Activated T-helper 9 cell treated with anti-CD3 and anti-CD28 coated beads, Interleukin-2, amount 50 U/mL, for 16 hours (primary cell): ENCODE data around the gene PPIH.
"Not testable (repeated sequence)": the region's sequence is repeated elsewhere in the genome, so short reads cannot be mapped to it uniquely, and the experiment has no call there.

Source experiments
- DNase-seq: peaks from one replicate; pipeline ENCODE4 v3.0.0-alpha.2; 2020; ENCODE audit warnings: low read depth

Gene PPIH

GRCh38 chr1:42682484-42682738 lies 24.2 kb downstream of the PPIH start:
- DNase-seq: not testable (repeated sequence)

- peak; percentile 50 for DNase-seq
Measured at GRCh38 chr1:42682739-42683531, 24.7 kb downstream of the PPIH start.

DNA sequence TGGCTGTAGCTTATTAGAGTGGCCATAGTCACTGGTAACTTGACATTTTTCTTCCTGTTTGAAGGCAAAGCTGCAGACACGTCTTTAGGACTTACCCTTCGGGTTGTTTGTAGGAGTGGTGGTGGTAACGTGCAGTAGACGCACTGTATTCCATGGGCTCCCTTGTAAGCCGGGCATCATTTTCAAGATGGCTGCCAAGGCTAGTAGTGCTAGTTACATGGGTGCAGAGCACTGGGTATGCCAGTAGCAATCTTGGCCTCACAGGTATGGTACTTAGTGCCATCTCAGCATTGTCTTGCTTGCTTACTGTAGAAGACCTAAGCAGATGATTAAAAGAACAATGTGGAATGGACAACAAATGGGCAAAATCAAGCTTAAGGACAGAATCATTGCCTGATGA lies 25.9 kb downstream of the PPIH start:
- DNase-seq: no peak

GRCh38 chr1:42686418-42686817 lies 28.2 kb downstream of the PPIH start:
- DNase-seq: no peak

DNA sequence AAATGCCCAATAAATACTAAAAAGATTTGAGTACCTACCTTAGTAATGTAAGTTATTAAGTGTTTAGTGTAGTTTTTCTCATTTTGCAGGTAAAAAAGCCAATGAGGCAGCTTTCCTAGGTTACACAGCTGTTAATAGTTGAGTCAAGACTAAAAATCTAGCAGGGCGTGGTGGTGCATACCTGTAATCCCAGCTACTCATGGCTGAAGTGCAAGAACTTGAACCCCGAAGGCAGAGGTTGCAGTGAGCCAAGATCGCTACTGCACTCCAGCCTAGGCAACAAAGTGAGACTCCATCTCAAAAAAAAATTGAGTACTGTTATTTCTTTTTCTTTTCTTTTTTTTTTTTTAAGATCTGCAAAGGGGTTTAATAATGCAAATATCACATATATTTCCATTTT lies 31.7 kb downstream of the PPIH start:
- no peak for DNase-seq

DNA sequence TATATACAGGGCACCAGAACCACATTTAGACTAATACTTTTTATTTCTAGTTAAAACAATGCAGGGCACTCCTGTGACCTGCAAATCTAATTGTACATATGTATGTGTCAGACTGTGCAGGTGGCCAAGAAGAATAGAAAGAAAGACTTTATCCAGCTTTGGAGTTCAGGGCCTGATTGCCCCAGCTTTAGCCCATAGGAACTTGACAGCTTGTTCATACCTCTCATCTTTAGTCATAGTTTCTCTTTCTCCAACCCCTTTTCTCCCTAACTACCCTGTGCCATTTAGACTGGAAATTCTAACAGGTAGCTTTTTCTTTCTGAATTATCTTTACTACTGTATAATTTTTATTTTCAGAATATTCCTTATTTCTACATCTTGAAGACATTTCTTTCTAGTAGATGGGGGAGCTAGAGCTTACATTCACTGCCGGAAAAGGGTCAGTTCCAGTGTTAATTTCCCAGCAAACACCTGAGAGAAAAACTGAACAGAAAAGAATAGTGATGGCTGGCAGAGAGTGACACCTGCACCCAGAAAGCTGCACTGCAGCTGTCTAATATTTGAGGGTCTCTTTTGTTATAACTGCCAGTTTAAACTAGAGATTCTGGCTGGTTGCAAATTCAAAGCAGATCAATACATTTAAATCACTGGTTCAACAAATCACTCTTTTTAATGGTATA lies 32.4 kb downstream of the PPIH start:
- no peak for DNase-seq

DNA sequence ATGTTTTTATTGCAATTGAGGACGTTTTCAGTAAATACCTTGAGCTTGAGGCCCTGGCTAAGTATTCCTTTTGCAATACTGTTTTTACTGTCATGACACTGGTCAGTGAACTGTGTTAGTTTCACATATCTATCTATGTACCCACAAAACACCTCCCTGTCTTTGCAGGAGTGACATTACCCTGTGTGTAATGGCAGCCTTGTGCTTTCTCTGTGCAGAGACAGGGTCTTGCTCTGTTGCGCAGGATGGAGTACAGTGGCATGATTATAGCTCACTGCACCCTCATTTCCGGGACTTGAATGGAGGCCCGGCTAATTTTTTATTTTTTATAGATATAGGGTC lies 32.9 kb downstream of the PPIH start:
- DNase-seq: no peak

GRCh38 chr1:42692461-42692860 lies 34.2 kb downstream of the PPIH start:
- DNase-seq: no peak

GRCh38 chr1:42692911-42693310 lies 34.7 kb downstream of the PPIH start:
- DNase-seq: no peak

DNA sequence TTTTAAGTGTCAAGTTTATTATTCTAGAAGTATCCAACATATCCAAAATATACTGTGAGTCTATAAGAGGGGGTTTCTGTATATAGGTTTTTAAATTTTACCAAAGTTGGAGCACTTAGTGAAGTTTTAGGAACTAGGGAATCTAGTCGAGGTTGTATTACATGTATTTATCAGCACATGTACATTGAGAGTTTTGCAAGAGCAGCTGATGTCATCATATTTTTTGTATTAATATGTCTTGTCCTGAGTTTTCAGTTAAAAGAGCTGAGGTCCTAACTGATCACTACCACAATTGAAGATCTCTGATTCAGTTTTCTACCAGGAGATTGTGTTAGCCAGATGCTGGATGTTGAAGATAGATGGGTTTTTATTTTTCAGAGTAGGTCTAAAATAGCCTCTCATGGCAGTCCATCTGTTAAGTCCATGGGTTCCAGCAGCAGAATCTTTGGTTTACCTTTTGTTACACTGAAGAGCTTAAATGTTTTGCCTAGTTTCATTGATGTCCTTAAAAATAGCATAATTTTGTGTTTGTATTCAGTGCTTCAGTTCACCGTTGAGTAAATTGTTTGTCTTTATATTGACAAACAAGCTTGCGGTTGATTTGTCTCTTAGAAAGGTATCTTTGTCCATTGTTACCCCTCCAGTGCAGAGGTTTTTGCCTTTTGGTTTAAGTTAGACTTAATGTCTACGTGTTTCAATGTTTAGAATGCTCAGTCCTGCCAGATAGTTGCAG lies 40.0 kb downstream of the PPIH start:
- DNase-seq: no peak

DNA sequence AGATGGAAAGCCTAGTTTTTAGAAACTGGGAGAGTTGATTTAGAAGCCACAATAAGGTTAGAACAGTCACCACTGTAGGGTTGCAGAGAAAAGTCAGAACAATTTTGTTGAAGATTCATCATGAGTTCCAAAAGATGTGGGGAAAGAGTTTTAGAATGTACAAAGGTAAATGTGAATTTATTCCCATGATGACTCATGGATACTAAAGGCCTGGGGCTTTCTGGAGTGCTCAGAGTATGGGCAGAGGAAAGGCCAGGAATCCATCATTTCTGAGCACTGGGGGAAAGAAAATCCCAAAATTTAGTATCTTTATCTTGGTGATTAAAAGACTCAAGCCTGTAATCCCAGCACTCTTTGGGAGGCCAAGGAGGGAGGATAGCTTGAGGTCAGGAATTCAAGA lies 41.8 kb downstream of the PPIH start:
- no peak for DNase-seq

GRCh38 chr1:42703888-42704464 lies 45.8 kb downstream of the PPIH start:
- no peak for DNase-seq

GRCh38 chr1:42712808-42713207 lies 54.6 kb downstream of the PPIH start:
- not testable (repeated sequence) for DNase-seq

GRCh38 chr1:42713293-42713692 lies 55.1 kb downstream of the PPIH start:
- no peak for DNase-seq

GRCh38 chr1:42714441-42714840 lies 56.2 kb downstream of the PPIH start:
- DNase-seq: not testable (repeated sequence)

DNA sequence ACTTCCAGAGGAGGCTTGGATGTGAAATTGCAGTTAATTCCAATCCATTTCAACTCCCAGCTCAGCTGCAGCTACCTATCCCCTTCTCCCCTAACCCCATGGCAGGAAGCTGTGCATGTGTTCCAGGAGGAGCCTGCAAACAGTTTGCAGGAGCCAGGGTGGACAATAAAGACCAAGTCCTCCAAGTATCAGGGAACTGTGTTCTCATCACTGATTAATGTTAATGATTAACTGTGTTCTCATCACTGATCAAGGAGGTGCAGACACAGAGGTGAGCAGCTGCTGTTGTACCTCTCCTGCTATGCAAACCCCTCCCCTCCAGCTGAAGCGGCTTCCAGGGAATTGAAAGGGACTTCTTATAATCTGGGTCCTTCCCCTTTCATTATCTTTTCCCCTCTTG lies 62.6 kb downstream of the PPIH start:
- DNase-seq: no peak

DNA sequence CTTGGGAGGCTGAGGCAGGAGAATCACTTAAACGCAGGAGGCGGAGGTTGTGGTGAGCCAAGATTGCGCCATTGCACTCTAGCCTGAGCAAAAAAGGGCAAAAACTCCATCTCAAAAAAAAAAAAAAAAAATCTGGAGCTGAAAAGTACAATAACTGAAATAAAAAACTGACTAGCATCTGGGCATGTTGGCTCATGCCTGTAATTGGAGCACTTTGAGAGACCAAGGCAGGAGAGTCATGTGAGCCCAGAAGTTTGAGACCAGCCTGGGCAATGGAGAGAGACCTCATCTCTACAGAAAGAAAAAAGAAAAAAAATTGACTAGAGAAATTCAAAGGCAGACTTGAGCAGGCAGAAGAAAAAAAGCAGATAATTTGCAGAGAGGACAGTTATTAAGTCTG lies 63.7 kb downstream of the PPIH start:
- DNase-seq: no peak

GRCh38 chr1:42722403-42722802 lies 64.2 kb downstream of the PPIH start:
- DNase-seq: not testable (repeated sequence)

DNA sequence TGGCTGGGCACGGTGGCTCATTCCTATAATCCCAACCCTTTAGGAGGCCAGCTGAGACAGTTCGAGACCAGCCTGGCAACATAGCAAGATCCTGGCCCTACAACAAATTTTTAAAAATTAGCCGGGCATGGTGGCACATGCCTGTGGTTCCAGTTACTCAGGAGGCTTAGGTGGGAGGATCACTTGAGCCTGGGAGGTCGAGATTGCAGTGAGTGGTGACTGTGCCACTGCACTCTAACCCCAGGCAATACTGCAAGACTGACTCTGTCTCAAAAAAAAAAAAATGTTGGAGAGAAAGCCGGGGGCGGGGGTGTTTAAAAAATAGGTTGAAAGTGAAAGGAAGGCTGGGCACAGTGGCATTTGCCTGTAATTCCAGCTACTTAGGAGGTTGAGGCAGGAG lies 65.3 kb downstream of the PPIH start:
- DNase-seq: no peak

- DNase-seq: not testable (repeated sequence)
Measured at GRCh38 chr1:42725820-42726219, 67.6 kb downstream of the PPIH start.
